Cerebellar nuclear complex (tissue), 1 donor: ENCODE measurements around the gene LRRC63.
"Not testable (repeated sequence)": the region's sequence is repeated elsewhere in the genome, so short reads cannot be mapped to it uniquely, and the experiment has no call there.

Source experiments
- DNase-seq, 2 experiments: peaks; one replicate each; lab custom pipeline; 2025; lab: John Stamatoyannopoulos, UW

Gene LRRC63

DNA sequence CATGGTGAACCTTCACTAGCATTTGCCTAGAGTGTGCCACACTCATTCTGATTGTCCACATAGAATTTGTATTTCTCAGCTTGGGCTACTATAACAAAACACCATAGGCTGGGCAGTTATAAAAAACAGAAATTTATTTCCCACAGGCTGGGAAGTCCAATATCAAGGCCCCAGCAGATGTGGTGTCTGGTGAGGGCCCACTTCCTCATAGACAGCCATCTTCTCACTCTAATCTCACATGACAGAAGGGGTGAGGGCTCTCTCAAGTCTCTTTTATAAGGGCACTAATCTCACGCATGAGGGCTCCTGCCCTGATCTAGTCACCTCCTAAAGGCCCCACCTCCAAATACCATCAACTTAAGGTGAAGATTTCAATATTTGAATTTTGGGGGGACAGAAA is 53.6 kb downstream of the LRRC63 start:
- no peak for DNase-seq

DNA sequence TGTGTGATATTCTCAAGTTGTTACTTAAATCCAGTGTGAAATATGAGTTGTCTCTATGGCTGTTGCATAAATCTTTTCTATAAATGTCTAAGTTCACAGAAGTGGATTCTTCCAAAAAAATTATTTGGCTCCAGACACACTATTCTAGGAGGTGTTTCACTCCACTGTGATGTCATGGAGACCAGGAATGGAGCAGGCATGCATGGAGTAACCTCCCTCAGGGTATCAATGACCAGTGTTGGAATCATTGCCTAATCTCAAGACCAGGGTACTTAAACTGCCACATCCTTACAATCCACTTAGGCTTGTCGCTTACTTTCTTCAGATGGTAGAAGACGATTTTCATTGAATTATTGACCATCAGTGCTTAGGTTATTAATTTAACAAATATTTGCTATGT is 55.4 kb downstream of the LRRC63 start:
- DNase-seq = no peak

DNA sequence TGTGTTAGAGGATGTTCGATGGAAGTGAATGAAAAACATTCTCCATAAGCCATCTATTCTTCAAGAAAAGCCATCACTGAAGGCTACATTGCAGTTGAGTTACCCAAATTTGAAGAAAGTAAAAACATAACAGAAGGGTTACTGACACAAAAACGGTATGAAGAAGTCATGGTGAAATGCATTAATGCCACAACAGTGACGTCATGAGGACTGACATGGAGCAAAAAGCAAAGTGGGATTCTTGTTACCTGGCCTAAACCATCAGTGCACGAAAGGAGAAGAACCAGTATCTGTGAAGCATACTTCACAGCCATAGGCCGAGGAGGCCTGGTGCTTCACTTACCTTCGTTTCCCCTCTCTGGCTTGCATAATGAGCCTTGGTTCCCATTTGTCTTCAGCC is 58.7 kb downstream of the LRRC63 start:
- DNase-seq = no peak

DNA sequence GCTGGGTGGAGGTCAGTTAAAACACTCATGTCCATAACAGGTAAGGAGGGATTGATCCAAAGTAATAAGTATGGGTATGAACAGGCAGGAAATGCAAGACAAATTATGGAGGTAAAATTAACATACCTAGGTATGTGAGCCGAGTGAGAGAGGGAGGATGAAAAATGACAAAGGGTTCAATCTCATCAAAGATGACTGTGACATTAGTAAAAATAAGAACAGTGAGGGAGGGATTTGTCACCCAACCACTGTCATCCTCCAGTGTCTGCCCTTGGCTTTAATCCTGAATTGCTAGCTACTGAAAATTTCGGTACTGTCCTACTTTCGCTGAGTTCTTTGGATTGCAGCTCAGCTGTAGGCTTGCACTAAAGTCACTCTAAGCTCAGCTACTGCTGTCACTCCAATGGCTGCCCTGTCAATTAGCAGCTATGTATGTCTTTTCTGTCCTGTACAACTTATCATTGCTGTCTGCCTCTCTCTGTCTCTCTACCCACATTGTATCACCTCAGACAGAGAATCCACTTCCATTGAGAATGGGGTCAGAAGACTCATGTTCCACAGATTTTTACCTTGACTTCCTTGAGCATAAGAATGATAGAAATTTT is 62.5 kb downstream of the LRRC63 start:
- DNase-seq = no peak

DNA sequence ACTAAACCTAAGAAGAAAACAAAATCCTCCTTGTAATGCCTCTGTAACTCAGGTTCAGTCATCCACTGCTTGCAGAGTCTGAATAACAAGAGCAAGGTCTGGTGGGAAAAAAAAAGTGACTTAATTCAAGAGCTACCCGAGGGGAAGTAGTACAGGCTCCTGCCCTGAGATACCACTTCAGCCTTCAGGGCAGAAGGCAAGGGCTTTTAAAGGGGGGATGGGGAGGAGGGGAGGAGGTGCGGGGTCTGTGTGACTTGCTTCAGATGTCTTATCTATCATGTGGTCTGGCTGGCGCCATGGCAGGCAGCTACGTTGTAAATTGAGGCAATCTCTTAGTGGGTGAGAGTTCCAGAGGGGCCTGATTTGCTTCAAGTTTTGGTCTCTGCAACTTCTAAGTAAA is 66.7 kb downstream of the LRRC63 start:
- no peak for DNase-seq

DNA sequence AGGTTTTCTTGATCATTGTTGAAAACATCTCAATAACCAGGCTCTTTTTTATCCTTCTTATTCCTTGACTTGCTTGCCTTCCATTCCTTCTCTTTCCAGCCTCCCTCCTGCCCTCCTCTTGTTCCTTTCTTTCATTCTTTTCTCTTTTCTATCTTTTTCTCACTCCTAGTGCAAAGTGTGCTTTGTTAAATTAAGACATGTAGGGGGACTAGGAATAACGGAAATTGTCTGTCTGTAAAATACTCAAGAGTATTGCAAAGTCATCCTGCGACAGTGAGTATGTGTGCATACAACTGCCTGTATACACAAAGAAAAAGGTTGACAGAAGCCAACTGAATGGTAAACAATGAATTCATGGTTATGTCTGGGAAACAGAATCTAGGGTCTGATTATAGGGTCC is 70.1 kb downstream of the LRRC63 start:
- no peak for DNase-seq

DNA sequence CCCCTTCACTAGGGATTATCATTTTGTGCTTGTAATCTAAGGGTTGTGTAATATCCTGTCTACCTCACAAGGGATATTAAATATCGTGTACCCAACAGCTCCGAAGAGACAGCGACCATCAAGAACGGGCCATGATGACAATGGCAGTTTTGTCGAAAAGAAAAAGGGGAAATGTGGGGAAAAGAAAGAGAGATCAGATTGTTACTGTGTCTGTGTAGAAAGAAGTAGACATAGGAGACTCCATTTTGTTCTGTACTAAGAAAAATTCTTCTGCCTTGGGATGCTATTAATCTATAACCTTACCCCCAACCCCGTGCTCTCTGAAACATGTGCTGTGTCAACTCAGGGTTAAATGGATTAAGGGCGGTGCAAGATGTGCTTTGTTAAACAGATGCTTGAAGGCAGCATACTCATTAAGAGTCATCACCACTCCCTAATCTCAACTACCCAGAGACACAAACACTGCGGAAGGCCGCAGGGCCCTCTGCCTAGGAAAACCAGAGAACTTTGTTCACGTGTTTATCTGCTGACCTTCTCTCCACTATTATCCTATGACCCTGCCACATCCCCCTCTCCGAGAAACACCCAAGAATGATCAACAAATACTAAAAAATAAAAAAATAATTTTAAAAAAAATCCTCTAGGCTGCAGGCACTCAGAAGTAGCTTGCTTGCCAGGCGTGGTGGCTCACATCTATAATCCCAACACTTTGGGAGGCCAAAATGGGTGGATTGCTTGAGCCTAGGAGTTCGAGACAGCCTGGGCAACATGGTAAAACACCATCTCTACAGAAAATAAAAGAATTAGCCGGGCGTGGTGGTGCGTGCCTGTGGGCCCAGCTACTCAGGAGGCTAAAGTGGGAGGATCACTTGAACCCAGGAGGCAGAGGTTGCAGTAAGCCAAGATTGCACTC is 72.4 kb downstream of the LRRC63 start:
- DNase-seq = not testable (repeated sequence)

DNA sequence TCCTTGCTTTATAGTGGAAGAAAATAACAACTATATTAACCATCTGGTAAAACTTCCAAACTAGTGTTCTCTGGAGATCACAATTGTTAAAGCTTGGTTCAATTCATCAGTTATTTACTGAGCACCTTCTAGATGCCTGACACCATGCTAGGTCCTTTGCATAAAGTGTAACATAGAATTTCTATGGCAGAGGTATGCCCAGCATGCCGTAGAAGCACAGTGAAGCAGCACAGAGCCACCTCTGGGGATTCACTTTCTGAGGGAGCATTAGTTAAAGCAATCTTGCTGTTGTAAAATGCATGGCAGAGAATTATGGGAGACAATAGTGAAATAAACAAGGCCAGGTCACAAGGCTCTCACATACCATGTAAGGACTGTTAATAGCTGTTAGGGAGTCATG is 75.2 kb downstream of the LRRC63 start:
- DNase-seq = no peak

DNA sequence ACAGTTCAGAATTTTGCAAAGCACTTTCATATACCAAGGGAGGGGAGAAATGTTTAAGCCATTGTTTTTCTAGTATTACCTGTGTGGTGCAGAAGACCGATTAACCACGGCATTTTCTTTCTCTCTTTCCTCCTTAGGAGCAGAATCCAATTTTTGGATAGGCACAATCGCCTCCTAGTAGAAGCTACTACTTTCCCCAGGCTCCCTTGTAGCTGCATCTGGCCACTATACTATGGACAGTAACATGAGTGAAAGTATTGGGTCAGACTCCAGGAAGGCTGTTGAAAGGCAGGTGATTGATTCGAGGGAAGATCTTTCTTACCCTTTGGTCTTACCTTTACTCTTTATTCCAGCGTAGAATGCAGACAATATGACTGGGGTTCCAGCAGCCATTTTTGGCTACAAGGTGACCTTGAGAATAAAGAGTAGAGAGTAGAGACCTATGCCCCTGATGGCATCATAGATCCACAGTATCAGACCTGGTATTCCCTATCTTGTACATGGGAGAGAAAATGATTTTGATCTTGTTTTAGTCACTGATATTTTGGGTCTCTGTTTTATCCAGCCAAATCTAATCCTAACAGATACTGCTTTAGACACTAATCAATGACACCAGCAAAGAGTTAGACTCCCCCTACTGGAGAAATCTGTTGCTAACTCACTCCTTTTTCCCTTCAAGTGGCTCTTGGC is 77.0 kb downstream of the LRRC63 start:
- DNase-seq = no peak

DNA sequence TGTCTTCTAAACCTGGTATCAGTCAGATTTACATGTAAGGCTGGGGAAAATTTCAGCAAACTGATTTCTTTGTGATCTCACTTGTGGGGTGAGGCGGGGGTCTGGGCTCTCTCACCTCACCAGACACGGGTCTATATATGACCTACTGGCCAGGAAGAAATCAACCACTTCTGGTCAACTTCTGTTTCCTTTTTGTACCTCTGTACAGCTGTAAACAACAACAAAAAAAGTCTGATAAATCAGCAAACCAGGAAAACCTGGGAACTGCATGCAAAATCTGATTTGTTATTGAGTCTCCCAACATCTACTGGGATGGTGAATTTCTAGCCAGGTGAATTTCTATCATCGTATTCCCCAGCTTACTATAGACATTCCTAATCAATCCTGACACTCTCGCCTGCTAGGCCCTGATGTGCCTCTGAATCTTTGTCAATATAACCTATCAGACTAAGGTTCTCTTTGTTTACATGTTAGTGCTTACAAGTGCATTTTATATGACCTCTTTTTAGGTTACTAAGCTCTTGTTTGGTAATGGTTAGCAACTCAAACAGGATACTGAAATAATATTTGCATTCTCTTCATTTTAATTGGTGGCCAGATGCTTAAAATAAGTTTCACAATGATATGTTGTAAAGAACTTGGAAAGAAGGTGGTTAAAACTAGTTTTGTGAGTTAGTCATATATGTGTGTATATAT is 77.7 kb downstream of the LRRC63 start:
- DNase-seq = no peak

DNA sequence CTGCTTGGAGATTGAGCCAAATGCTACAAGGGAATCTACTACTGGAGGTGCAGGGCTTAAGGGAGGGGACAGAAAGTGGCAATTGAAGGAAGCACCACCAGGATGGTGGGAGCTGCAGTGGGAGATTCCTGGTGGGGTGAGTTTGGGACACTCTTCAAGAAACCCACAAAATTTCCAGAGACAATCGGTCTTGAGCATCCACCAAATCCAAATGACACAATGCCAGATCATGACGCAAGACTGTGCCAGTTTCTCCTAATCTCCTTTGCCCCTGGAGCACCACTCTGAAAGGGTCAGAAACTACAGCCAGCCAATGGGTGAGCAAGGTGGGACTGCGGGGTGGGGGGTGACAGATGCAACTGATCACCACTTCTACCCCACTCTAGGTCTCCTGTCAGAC is 78.7 kb downstream of the LRRC63 start:
- no peak for DNase-seq

DNA sequence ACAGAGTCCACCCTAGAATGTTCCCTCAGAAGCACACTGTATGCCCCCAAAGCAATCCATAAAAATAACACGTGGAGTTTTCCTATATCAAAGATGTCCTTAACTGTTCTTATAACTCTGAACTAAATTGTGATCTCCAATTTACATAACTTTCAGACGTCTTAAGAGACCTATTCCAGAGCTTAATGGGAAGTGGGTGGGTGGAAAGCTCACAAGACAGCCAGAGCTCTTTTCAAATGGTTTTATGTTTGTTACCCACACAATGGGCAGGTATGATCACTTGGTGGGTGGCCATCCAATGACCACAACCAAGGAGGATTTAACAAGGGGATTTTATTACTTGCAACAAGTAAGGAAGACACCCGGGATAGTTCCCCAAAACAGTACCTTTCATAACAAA is 81.7 kb downstream of the LRRC63 start:
- DNase-seq = no peak

DNA sequence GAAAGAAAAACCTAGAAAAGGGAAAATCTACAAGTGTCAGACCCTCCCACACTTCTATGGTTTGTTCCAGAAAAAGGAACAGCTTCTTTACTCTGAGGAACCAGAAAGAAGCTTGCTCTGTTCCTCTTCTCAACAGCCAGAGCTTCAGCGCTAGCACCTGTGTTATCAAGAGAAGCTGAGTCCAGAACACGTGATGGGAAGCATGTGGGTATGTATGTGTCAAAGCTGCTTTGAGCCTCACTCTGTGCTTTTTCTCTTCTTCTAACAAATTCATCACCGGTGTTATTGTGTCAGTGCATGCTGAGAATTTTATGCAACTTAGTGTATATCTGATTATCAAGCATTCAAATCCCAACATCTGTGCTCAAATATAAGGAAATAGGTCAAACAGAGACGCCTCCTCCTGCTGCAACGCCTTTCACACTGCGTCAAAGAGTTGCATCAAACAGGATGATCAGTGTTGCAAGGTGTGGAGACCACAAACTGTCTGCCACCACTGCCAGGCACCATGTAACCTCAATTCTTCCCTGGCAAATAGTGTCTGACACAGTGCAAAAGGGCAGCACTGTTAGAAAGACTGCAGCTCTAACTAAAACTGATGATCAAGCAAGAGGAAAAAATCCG is 83.9 kb downstream of the LRRC63 start:
- no peak for DNase-seq

DNA sequence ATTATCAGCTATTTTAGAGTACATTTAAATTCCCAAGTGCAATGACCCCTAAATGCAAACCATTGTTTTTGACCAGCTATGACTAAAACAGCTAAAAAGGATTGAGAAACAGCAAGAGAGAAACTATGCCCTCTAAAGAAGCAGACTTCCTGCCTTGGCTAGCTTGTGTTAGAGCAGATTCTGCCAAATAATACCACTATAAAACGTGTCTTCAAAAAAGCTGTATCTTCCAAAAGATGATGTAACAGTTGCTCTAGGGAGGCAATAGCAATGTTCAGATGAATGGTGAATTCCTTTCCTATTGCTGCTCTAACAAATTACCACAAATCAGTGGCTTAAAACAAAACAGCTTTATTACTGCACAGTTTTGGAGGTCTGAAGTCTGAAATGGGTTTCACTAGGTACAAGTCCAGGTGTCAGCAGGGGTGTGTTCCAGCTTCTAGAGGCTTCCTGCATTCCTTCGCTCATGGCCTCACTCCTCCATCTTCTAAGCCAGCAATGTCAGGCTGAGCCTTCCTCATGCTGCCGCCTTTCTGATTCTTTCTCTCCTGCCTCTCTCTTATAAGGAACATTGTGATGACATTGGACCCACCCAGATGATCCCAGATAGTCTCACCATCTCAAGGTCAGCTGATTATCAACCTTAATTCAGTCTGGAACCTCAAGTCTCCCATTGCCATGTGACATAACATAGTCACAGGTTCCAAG is 84.5 kb downstream of the LRRC63 start:
- no peak for DNase-seq

DNA sequence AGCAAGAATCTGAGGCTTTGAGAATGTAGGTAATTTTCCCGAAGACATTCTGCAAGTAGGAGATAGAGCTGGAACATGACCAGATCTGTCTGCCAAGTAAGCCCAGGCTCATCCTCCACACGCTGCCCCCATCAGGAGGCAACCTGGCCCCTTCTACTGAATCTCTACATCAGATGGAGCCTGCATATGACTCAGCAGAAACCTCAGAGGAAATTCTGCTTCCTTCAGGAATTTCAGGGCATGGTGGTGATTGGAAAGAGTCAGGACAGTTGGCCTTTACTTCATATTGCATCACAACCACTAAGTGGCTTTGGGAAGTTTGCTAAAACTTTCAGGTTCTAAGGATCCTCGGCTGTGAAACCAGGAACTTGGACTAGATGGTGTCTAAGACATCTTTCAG is 85.2 kb downstream of the LRRC63 start:
- DNase-seq = no peak

DNA sequence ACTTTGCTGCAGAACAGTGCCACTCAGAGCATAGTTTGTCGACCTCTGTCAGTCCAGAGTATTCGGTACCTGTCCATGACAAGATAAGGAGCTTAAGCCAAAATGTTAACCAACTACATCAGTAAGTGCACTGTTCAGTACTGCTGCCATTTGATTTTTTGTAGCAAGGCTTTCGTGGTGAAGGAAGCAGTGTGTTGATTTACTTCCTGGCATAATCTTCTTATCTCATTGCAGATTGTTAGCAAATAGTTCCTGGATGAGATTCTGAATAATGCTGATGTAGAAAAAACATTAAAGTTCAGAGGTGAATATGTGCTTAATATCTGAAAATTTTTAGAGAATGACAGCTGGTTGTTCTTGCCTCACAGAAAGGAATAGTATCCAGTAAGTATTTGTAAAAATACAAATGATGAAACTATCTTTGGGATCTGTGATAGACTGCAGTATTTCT is 85.7 kb downstream of the LRRC63 start:
- no peak for DNase-seq

DNA sequence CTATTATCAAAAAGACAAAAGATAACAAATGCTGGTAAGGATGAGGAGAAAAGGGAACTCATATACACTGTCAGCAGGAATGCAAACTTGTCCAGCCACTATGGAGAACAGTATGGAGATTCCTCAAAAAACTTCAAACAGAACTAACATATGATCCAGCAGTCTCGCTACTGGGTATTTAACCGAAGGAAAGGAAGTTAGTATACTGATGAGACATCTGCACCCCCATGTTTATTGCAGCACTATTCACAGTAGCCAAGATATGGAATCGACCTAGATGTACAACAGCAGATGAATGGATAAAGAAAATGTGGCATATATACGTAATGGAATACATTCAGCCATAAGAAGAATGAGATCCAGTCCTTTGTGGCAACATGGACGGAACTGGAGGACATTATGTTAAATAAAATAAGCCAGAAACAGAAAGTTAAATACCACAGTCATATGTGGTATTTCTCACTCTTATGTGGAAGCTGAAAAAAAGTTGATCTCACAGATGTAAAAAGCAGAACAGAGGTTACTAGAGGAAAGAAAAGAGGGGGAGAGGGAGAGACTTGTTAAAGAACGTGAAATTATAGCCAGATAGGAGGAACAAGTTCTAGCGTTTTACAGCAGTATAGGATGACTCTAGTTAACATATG is 92.1 kb downstream of the LRRC63 start:
- DNase-seq = no peak

DNA sequence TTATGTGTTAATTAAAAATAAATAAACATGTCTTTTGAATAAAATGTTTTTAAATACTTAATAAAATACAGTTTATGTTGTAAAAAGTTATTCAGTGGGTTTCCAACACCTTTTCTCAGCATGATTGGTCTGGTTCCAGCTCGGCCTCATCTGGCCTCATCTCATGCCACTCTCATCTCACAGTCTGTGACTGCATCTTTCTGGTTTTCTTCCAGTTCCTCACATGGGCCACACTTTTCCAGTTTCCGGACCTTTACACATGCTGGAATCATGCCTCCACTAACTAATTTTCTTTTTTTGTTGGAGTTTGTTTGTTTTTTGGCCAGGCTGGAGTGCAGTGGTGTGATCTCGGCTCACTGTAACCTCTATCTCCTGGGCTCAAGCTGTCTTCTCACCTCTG is 92.8 kb downstream of the LRRC63 start:
- no peak for DNase-seq

DNA sequence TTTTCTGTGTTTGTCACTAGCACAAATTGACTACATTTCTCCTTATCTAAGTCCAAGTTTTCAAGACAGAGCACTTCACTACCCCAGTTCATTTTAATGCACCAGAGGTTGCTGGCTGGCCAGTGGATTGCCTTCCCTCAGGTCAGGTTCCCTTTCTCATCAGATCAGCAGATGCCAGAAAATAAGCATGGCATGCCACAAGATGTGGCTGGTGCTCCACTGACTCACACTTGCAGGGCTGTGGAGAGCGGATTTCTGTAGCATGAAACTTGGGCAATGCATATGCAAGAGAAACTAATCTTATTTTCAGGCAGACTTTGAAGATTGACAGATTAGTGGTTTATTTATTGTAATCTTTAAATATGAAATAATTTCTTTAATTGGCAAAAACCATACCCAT is 95.8 kb downstream of the LRRC63 start:
- no peak for DNase-seq

DNA sequence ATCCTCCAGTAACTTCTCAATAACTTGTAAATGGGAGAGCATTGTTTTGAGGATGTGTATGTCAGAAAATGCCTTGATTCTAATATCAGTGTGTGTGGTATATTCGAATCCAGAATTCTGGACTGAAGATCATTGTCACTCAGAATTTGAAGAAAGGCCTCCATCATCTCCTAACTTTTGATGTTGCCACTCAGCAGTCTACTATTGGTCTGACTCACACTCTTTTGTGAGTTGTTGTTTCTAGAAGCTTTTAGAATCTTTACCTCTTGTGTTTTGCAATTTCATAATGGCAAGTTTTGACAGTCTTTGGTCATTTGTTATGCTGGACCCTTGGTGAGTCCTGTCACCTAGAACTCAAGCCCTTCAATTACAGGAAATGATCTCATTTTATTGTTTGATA is 98.3 kb downstream of the LRRC63 start:
- DNase-seq = no peak

DNA sequence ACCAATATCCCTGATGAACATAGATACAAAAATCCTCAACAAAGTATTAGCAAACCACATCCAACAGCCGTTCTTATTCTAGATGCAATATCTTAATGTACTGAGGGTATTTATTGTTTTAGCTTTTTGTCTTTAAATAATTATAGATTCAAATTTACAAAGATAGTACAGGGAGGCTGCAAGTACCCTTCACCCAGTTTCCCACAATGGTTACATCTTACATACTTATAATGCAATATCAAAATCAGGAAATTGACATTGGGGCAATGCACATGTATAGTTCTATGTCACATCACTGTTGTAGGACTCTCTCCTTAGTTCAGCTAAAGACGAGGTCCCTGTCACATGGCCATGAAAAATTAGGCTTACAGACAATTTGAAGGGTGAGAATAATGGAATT is 99.5 kb downstream of the LRRC63 start:
- no peak for DNase-seq
